ENCODE results near the gene SLC4A5.

DNA sequence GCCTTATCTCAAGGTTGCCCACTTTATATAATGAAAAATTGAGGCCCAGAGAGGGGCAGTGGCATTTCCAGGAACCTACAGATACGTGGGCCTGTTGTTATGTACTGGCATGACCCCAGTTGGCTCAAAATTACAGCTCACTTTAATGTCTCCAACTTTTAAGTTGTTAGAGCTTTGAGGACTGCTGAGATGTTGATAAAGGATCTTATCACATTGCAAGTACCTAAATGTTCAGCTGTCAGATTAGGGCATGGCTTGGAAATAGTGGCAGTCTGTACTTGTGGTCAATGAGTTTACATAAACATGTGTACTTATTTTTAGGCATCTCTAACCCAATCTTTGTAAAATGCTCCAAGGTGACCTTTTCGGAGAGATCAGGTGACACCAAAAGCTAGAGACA lies 14.6 kb downstream of the SLC4A5 start:
- TF ChIP-seq, protein P1, sequence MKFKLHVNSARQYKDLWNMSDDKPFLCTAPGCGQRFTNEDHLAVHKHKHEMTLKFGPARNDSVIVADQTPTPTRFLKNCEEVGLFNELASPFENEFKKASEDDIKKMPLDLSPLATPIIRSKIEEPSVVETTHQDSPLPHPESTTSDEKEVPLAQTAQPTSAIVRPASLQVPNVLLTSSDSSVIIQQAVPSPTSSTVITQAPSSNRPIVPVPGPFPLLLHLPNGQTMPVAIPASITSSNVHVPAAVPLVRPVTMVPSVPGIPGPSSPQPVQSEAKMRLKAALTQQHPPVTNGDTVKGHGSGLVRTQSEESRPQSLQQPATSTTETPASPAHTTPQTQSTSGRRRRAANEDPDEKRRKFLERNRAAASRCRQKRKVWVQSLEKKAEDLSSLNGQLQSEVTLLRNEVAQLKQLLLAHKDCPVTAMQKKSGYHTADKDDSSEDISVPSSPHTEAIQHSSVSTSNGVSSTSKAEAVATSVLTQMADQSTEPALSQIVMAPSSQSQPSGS (CRISPR knock-in tag; IDR thresholded peaks at IDR 0.05; ENCODE audit: borderline replicate concordance, low read depth) = no peak
- TF ChIP-seq CTCF (IDR thresholded peaks at IDR 0.05) = no peak
- no peak for TF ChIP-seq FOXP4 (CRISPR knock-in tag; IDR thresholded peaks at IDR 0.05)
- TF ChIP-seq SP1 (CRISPR knock-in tag; conservative IDR thresholded peaks at IDR 0.05) = no peak
- TF ChIP-seq, protein P2, sequence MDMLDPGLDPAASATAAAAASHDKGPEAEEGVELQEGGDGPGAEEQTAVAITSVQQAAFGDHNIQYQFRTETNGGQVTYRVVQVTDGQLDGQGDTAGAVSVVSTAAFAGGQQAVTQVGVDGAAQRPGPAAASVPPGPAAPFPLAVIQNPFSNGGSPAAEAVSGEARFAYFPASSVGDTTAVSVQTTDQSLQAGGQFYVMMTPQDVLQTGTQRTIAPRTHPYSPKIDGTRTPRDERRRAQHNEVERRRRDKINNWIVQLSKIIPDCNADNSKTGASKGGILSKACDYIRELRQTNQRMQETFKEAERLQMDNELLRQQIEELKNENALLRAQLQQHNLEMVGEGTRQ (CRISPR knock-in tag; IDR thresholded peaks at IDR 0.05) = no peak
- no peak for TF ChIP-seq ETV6 (CRISPR knock-in tag; IDR thresholded peaks at IDR 0.05)
- no peak for TF ChIP-seq TCF7 (CRISPR knock-in tag; IDR thresholded peaks at IDR 0.05; ENCODE audit: low read depth)
- TF ChIP-seq ZNF416 (CRISPR knock-in tag; IDR thresholded peaks at IDR 0.05) = no peak
- TF ChIP-seq, protein P3, sequence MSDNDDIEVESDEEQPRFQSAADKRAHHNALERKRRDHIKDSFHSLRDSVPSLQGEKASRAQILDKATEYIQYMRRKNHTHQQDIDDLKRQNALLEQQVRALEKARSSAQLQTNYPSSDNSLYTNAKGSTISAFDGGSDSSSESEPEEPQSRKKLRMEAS (CRISPR knock-in tag; IDR thresholded peaks at IDR 0.05) = no peak
